Ishikawa (cell line): ENCODE measurements around the gene RBM39.

Source experiments
- CEBPB ChIP-seq: IDR thresholded peaks from 2 replicates; pipeline ENCODE4 v1.6.1; 2012
- CREB1 ChIP-seq: IDR thresholded peaks from 2 replicates; pipeline ENCODE4 v1.6.1; 2012; ENCODE audit warnings: low read depth
- EGR1 ChIP-seq: IDR thresholded peaks from 2 replicates; pipeline ENCODE4 v1.6.1; 2012
- EP300 ChIP-seq: IDR thresholded peaks from 2 replicates; pipeline ENCODE4 v1.6.1; 2012; ENCODE audit warnings: borderline replicate concordance
- FOXM1 ChIP-seq: IDR thresholded peaks from 2 replicates; pipeline ENCODE4 v1.6.1; 2012; ENCODE audit warnings: low read depth, borderline replicate concordance
- MAX ChIP-seq: IDR thresholded peaks from 2 replicates; pipeline ENCODE4 v1.6.1; 2012
- NFIC ChIP-seq: IDR thresholded peaks from 2 replicates; pipeline ENCODE4 v1.6.1; 2012
- RAD21 ChIP-seq: IDR thresholded peaks from 2 replicates; pipeline ENCODE4 v1.6.1; 2012; ENCODE audit warnings: low read depth
- TCF12 ChIP-seq: IDR thresholded peaks from 2 replicates; pipeline ENCODE4 v1.6.1; 2012; ENCODE audit warnings: low read depth
- TEAD4 ChIP-seq: IDR thresholded peaks from 2 replicates; pipeline ENCODE4 v1.6.1; 2012
- USF1 ChIP-seq: IDR thresholded peaks from 2 replicates; pipeline ENCODE4 v1.6.1; 2012
- YY1 ChIP-seq: IDR thresholded peaks from 2 replicates; pipeline ENCODE4 v1.6.1; 2012; ENCODE audit warnings: low read depth
- ZBTB7A ChIP-seq: IDR thresholded peaks from 2 replicates; pipeline ENCODE4 v1.6.1; 2012; ENCODE audit warnings: low read depth
- TF ChIP-seq, protein P1 (sequence below): IDR thresholded peaks from 2 replicates; pipeline ENCODE4 v1.6.1; 2012; ENCODE audit warnings: low read depth, mild to moderate bottlenecking

Gene RBM39

DNA sequence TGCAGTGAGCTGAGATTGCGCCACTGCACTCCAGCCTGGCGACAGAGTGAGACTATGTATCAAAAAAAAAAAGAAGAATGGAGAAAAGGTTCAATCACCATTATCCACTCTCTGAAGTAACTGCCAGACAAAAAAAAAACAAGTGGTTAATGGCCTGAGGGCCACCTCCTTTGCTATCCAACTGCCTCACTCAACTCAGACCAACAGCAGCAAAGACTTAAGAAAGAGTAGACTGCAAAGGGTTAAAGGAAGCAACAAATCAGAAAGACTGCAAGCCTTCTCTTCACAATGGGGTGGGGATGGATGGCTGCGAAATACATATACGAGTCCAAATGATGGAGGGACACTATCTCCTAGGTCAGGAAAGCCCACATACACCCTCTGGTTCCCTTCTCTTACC, 46.1 kb downstream of the RBM39 start:
- no peak for TF ChIP-seq TEAD4

GRCh38 chr20:35695245-35695749, 46.8 kb downstream of the RBM39 start:
- TF ChIP-seq EP300 (no peak), NFIC (no peak), RAD21 (no peak), EGR1 (no peak), TCF12 (no peak)
- TF ChIP-seq, protein P1, sequence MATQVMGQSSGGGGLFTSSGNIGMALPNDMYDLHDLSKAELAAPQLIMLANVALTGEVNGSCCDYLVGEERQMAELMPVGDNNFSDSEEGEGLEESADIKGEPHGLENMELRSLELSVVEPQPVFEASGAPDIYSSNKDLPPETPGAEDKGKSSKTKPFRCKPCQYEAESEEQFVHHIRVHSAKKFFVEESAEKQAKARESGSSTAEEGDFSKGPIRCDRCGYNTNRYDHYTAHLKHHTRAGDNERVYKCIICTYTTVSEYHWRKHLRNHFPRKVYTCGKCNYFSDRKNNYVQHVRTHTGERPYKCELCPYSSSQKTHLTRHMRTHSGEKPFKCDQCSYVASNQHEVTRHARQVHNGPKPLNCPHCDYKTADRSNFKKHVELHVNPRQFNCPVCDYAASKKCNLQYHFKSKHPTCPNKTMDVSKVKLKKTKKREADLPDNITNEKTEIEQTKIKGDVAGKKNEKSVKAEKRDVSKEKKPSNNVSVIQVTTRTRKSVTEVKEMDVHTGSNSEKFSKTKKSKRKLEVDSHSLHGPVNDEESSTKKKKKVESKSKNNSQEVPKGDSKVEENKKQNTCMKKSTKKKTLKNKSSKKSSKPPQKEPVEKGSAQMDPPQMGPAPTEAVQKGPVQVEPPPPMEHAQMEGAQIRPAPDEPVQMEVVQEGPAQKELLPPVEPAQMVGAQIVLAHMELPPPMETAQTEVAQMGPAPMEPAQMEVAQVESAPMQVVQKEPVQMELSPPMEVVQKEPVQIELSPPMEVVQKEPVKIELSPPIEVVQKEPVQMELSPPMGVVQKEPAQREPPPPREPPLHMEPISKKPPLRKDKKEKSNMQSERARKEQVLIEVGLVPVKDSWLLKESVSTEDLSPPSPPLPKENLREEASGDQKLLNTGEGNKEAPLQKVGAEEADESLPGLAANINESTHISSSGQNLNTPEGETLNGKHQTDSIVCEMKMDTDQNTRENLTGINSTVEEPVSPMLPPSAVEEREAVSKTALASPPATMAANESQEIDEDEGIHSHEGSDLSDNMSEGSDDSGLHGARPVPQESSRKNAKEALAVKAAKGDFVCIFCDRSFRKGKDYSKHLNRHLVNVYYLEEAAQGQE = no peak

DNA sequence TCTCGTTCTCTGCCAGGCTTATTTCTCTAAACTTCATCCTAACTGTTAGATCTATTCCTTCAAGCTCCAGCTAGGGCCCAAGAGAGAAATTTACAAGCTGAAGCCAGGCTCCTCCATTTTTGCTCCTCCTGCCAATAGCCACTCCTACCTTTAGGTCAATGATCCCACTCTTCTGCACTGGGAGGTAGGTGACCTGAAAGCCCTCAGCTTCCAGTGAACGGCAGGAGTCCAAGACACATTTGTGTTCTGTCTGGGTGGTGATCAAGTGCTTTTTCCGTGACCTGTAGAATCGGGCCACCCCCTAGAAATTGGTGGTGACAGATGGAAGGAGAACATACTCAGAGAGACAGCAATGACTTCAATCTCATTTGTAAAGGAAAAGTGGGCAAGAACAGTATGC, 51.8 kb downstream of the RBM39 start:
- TF ChIP-seq RAD21 = no peak
- TF ChIP-seq, protein P1 = no peak
- no peak for TF ChIP-seq FOXM1
- no peak for TF ChIP-seq TCF12
- TF ChIP-seq ZBTB7A = no peak
- TF ChIP-seq CEBPB = no peak
- no peak for TF ChIP-seq MAX

GRCh38 chr20:35686872-35687271, 55.2 kb downstream of the RBM39 start:
- peak; percentile 41 for TF ChIP-seq RAD21

DNA sequence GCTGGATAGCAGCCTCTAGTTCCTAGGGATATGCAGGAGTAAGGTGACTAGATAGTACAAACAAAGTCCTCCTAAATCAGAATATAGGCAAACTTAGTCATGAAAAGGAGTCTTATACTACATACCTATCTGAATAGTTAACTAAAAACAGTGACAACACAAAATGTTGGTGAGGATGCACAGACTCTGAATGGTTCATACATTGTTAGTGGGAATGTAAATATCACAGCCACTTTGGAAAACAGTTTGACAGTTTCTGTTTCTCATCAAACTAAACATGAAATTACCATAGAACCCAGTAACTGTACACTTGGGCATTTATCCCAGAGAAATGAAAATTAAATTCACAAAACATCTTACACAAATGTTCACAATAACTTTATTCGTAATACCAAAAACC, 60.1 kb downstream of the RBM39 start:
- TF ChIP-seq EGR1 = no peak
- TF ChIP-seq, protein P1 = no peak

DNA sequence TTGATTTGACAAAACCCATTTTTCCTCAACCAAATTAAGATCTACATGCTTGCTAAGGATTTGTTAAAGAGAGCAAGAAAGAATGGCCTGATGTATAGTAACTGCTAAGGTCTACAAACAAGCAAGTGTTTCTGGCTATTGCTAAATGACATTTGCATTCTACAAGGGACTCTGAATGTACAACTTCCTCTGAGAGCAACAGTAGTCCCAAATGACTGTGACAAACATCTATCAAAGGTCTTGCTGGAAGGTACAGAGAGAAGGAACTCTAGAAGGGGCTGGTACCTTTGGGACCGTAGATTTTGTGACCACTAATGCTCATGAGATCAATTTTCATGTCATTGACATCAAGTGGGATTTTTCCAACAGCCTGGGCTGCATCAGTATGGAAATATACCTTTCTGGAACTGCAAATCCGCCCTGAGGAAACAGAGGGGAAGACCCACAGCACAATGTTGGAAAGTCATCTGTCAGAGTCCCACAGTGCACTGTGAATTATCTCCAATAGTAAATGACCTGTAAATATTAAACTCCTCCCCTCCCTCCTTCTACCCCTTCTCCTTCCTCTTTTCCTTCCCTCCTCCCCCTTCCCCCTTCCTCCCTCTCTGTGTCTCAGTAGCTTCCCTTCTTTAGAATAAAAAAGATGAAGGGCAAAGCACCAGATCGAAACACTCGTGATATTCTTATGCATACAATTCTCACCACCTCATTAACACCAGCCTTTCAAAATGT, 61.4 kb downstream of the RBM39 start:
- TF ChIP-seq EGR1 = no peak
- TF ChIP-seq TEAD4 = no peak
- TF ChIP-seq, protein P1 = no peak
- no peak for TF ChIP-seq TCF12
- TF ChIP-seq CREB1 = no peak
- TF ChIP-seq ZBTB7A = no peak
- no peak for TF ChIP-seq YY1
- no peak for TF ChIP-seq NFIC
- no peak for TF ChIP-seq CEBPB
- no peak for TF ChIP-seq USF1
- TF ChIP-seq RAD21 = no peak
- no peak for TF ChIP-seq MAX
